IPS-18a (cell line): Measurements from ENCODE around the gene HMCN2.

Experiments used
- H3K27ac ChIP-seq: one replicate; pipeline ENCODE4 v1.5.1; 2013; ENCODE audit warnings: low read length
- H3K27me3 ChIP-seq: one replicate; pipeline ENCODE4 v1.6.1; 2013; ENCODE audit warnings: mild to moderate bottlenecking, low read length; ENCODE audit not compliant: control insufficient read depth, insufficient read depth
- H3K36me3 ChIP-seq: one replicate; pipeline ENCODE4 v1.6.1; 2013; ENCODE audit warnings: low read depth, low read length; ENCODE audit not compliant: control insufficient read depth
- H3K4me1 ChIP-seq: one replicate; pipeline ENCODE4 v1.6.1; 2013; ENCODE audit warnings: low read depth, low read length; ENCODE audit not compliant: control insufficient read depth
- H3K4me3 ChIP-seq: one replicate; pipeline ENCODE4 v1.5.1; 2013; ENCODE audit warnings: low read length
- H3K9ac ChIP-seq: one replicate; pipeline ENCODE4 v1.6.1; 2013; ENCODE audit warnings: mild to moderate bottlenecking, low read length, moderate library complexity
- H3K9me3 ChIP-seq: one replicate; pipeline ENCODE4 v1.6.1; 2013; ENCODE audit warnings: low read depth, low read length; ENCODE audit not compliant: control insufficient read depth

Gene HMCN2

GRCh38 chr9:130349398-130349797, 83.8 kb downstream of the HMCN2 start:
- Histone ChIP-seq H3K9me3 (no peaks in the 10 kb centered on the region), H3K9ac (no peak overlapping the region), H3K27ac (no peak overlapping the region), H3K4me3 (no peak overlapping the region), H3K27me3 (no peaks in the 10 kb centered on the region), H3K36me3 (no peaks in the 10 kb centered on the region), H3K4me1 (no peaks in the 10 kb centered on the region)

GRCh38 chr9:130351343-130351742, 85.8 kb downstream of the HMCN2 start:
- Histone ChIP-seq H3K9ac (no peak overlapping the region), H3K27ac (no peak overlapping the region)

GRCh38 chr9:130352081-130352480, 86.5 kb downstream of the HMCN2 start:
- Histone ChIP-seq H3K36me3 (no peaks in the 10 kb centered on the region), H3K9me3 (no peaks in the 10 kb centered on the region), H3K27ac (no peak overlapping the region), H3K4me1 (no peaks in the 10 kb centered on the region), H3K9ac (no peak overlapping the region), H3K27me3 (no peaks in the 10 kb centered on the region), H3K4me3 (no peak overlapping the region)

More at GRCh38 chr9:130351343-130351742, 85.8 kb downstream of the HMCN2 start:
- no peak overlapping the region for H3K4me3 ChIP-seq
- H3K36me3 ChIP-seq = no peaks in the 10 kb centered on the region
- no peaks in the 10 kb centered on the region for H3K27me3 ChIP-seq
- H3K9me3 ChIP-seq = no peaks in the 10 kb centered on the region
- no peaks in the 10 kb centered on the region for H3K4me1 ChIP-seq

GRCh38 chr9:130352586-130353285, 87.2 kb downstream of the HMCN2 start:
- H3K36me3 ChIP-seq = no peaks in the 10 kb centered on the region
- no peaks in the 10 kb centered on the region for H3K27me3 ChIP-seq
- H3K4me3 ChIP-seq = no peak overlapping the region
- H3K9me3 ChIP-seq = no peaks in the 10 kb centered on the region
- no peaks in the 10 kb centered on the region for H3K4me1 ChIP-seq
- H3K27ac ChIP-seq = no peak overlapping the region
- H3K9ac ChIP-seq = no peak overlapping the region

- Histone ChIP-seq H3K36me3 (no peaks in the 10 kb centered on the region), H3K27ac (no peak overlapping the region), H3K9me3 (no peaks in the 10 kb centered on the region), H3K4me3 (no peak overlapping the region), H3K9ac (no peak overlapping the region), H3K4me1 (no peaks in the 10 kb centered on the region), H3K27me3 (no peaks in the 10 kb centered on the region)
These were observed 88.8 kb downstream of the HMCN2 start for GRCh38 chr9:130354378-130354777.

GRCh38 chr9:130354806-130355205, 89.2 kb downstream of the HMCN2 start:
- no peaks in the 10 kb centered on the region for H3K36me3 ChIP-seq
- H3K9ac ChIP-seq = no peak overlapping the region
- no peak overlapping the region for H3K27ac ChIP-seq
- H3K4me3 ChIP-seq = no peak overlapping the region
- no peaks in the 10 kb centered on the region for H3K4me1 ChIP-seq
- no peaks in the 10 kb centered on the region for H3K27me3 ChIP-seq
- H3K9me3 ChIP-seq = no peaks in the 10 kb centered on the region

- Histone ChIP-seq H3K9me3 (no peaks in the 10 kb centered on the region), H3K27me3 (no peaks in the 10 kb centered on the region), H3K4me1 (no peaks in the 10 kb centered on the region), H3K36me3 (no peaks in the 10 kb centered on the region), H3K4me3 (no peak overlapping the region), H3K27ac (no peak overlapping the region), H3K9ac (no peak overlapping the region)
These were observed 90.5 kb downstream of the HMCN2 start for GRCh38 chr9:130356033-130356432.

- Histone ChIP-seq H3K36me3 (no peaks in the 10 kb centered on the region), H3K27me3 (no peaks in the 10 kb centered on the region), H3K4me3 (no peak overlapping the region), H3K9me3 (no peaks in the 10 kb centered on the region), H3K4me1 (no peaks in the 10 kb centered on the region), H3K27ac (no peak overlapping the region), H3K9ac (no peak overlapping the region)
These were observed 91.5 kb downstream of the HMCN2 start for GRCh38 chr9:130356877-130357584.

- Histone ChIP-seq H3K9me3 (no peaks in the 10 kb centered on the region), H3K4me3 (no peak overlapping the region), H3K9ac (no peak overlapping the region), H3K27ac (no peak overlapping the region), H3K36me3 (no peaks in the 10 kb centered on the region), H3K27me3 (no peaks in the 10 kb centered on the region), H3K4me1 (no peaks in the 10 kb centered on the region)
These were observed 93.4 kb downstream of the HMCN2 start for GRCh38 chr9:130358928-130359327.

- Histone ChIP-seq H3K36me3 (no peaks in the 10 kb centered on the region), H3K4me3 (no peak overlapping the region), H3K9ac (no peak overlapping the region), H3K4me1 (no peaks in the 10 kb centered on the region), H3K9me3 (no peaks in the 10 kb centered on the region), H3K27ac (no peak overlapping the region), H3K27me3 (no peaks in the 10 kb centered on the region)
These were observed 94.3 kb downstream of the HMCN2 start for GRCh38 chr9:130359819-130360218.

- Histone ChIP-seq H3K4me3 (no peak overlapping the region), H3K4me1 (no peaks in the 10 kb centered on the region), H3K27me3 (no peaks in the 10 kb centered on the region), H3K9ac (no peak overlapping the region), H3K36me3 (no peaks in the 10 kb centered on the region), H3K9me3 (no peaks in the 10 kb centered on the region), H3K27ac (no peak overlapping the region)
These were observed 95.1 kb downstream of the HMCN2 start for GRCh38 chr9:130360672-130361071.

- no peaks in the 10 kb centered on the region for H3K36me3 ChIP-seq
- H3K9me3 ChIP-seq = no peaks in the 10 kb centered on the region
- H3K27me3 ChIP-seq = no peaks in the 10 kb centered on the region
- H3K4me3 ChIP-seq = no peak overlapping the region
- H3K9ac ChIP-seq = no peak overlapping the region
- H3K4me1 ChIP-seq = no peaks in the 10 kb centered on the region
- H3K27ac ChIP-seq = no peak overlapping the region
These were observed 96.4 kb downstream of the HMCN2 start for GRCh38 chr9:130361873-130362362.
